Gastrocnemius medialis (tissue), 4 donors: Measurements from ENCODE around the gene CFAP54.

Experiments used
- CTCF ChIP-seq, 5 experiments: fragments of 450-650 bp in 3 of 5; fragments of 200-600 bp in 2 of 5; sonication (generic) in 2 of 5; IDR thresholded peaks in 4 of 5; conservative IDR thresholded peaks in 1 of 5; 1 replicate in 4 of 5; 2 replicates in 1 of 5; pipeline ENCODE4 v1.5.1; 2016 to 2019; ENCODE audit warnings: antibody characterized with exemption in 5 of 5, mild to moderate bottlenecking in 3 of 5, moderate library complexity in 3 of 5
- POLR2A ChIP-seq, 2 donors: fragments of 450-650 bp; IDR thresholded peaks; one replicate each; pipeline ENCODE4 v1.6.1; 2017; ENCODE audit warnings: antibody characterized with exemption in 2 of 2, mild to moderate bottlenecking in 2 of 2, moderate library complexity in 2 of 2

- TF ChIP-seq POLR2A (IDR thresholded peaks at IDR 0.05) (no peak), CTCF (IDR thresholded peaks at IDR 0.05 in 4 of 5, conservative IDR thresholded peaks at IDR 0.05 in 1 of 5) (no peak)
Observed at GRCh38 chr12:96510306-96510764, 21.0 kb downstream of the CFAP54 start.
